ENCODE measurements around the gene SULT1E1. TPM values are rescaled to one million over a fixed set of nuclear protein-coding genes. Genes with fewer than 3 reads are reported as not detected.
A peak's percentile ranks its signal among the peaks of the same experiment; 100 is the strongest.

The SULT1E1 gene
- total RNA-seq, 1 donor, result 1.7 TPM

- peak; percentile 25 for DNase-seq (ENCODE audit: low read depth)
These were observed 24.2 kb downstream of the SULT1E1 start for GRCh38 chr4:69835766-69836165.

GRCh38 chr4:69833251-69833650, 26.7 kb downstream of the SULT1E1 start:
- no peak overlapping the region for H3K4me3 ChIP-seq (ENCODE audit: low read depth, low read length)
- no peak for TF ChIP-seq CTCF (IDR thresholded peaks at IDR 0.05; ENCODE audit: insufficient read depth, low read length)
- no peak for DNase-seq (ENCODE audit: low read depth)

More at GRCh38 chr4:69835766-69836165, 24.2 kb downstream of the SULT1E1 start:
- H3K4me3 ChIP-seq (ENCODE audit: low read depth, low read length), result no peak overlapping the region
- no peak for TF ChIP-seq CTCF (IDR thresholded peaks at IDR 0.05; ENCODE audit: insufficient read depth, low read length)

GRCh38 chr4:69832326-69833030, 27.5 kb downstream of the SULT1E1 start:
- H3K4me3 ChIP-seq (ENCODE audit: low read depth, low read length), result no peak overlapping the region
- TF ChIP-seq CTCF (IDR thresholded peaks at IDR 0.05; ENCODE audit: insufficient read depth, low read length), result no peak
- DNase-seq (ENCODE audit: low read depth), result no peak

GRCh38 chr4:69831646-69832325, 28.2 kb downstream of the SULT1E1 start:
- no peak overlapping the region for H3K4me3 ChIP-seq (ENCODE audit: low read depth, low read length)
- DNase-seq (ENCODE audit: low read depth), result no peak
- no peak for TF ChIP-seq CTCF (IDR thresholded peaks at IDR 0.05; ENCODE audit: insufficient read depth, low read length)

- TF ChIP-seq CTCF (IDR thresholded peaks at IDR 0.05; ENCODE audit: insufficient read depth, low read length), result no peak
- H3K4me3 ChIP-seq (ENCODE audit: low read depth, low read length), result no peak overlapping the region
- DNase-seq (ENCODE audit: low read depth), result no peak
These were observed 28.7 kb downstream of the SULT1E1 start for GRCh38 chr4:69831270-69831627.

- H3K4me3 ChIP-seq (ENCODE audit: low read depth, low read length), result no peak overlapping the region
- DNase-seq (ENCODE audit: low read depth), result peak; percentile 65
- TF ChIP-seq CTCF (IDR thresholded peaks at IDR 0.05; ENCODE audit: insufficient read depth, low read length), result no peak
These were observed 29.2 kb downstream of the SULT1E1 start for GRCh38 chr4:69830560-69831269.
